Smooth muscle cell (in vitro differentiated cells): Measurements from ENCODE around the gene TMEM43. TPM values are rescaled to one million over a fixed set of nuclear protein-coding genes. Genes with fewer than 3 reads are reported as not detected.

ENCODE experiments used
- DNase-seq: peaks from one replicate; lab custom pipeline; 2025; ENCODE audit not compliant: unreplicated experiment; lab: John Stamatoyannopoulos, UW
- H2AFZ ChIP-seq: fragments of 200-600 bp; sonication (generic); 2 replicates; pipeline ENCODE4 v1.6.0; 2016; ENCODE audit warnings: antibody characterized with exemption, low read depth, mild to moderate bottlenecking
- H3F3A ChIP-seq: fragments of 200-600 bp; sonication (generic); 2 replicates; pipeline ENCODE4 v1.6.0; 2017; ENCODE audit warnings: antibody characterized with exemption, low read depth
- H3K27ac ChIP-seq: fragments of 200-600 bp; sonication (generic); 2 replicates; pipeline ENCODE4 v1.5.1; 2016; ENCODE audit warnings: low read depth, mild to moderate bottlenecking
- H3K27me3 ChIP-seq: fragments of 200-600 bp; sonication (generic); 2 replicates; pipeline ENCODE4 v1.6.1; 2016; ENCODE audit warnings: low read depth, mild to moderate bottlenecking
- H3K36me3 ChIP-seq: fragments of 200-600 bp; sonication (generic); 2 replicates; pipeline ENCODE4 v1.5.1; 2016; ENCODE audit warnings: low read depth
- H3K4me1 ChIP-seq: fragments of 200-600 bp; sonication (generic); 2 replicates; pipeline ENCODE4 v1.5.1; 2016; ENCODE audit warnings: low read depth
- H3K4me2 ChIP-seq: fragments of 200-600 bp; sonication (generic); 2 replicates; pipeline ENCODE4 v1.6.0; 2016; ENCODE audit warnings: mild to moderate bottlenecking
- H3K4me3 ChIP-seq: fragments of 200-600 bp; sonication (generic); 2 replicates; pipeline ENCODE4 v1.5.1; 2016; ENCODE audit warnings: mild to moderate bottlenecking
- H3K79me2 ChIP-seq: fragments of 200-600 bp; sonication (generic); 2 replicates; pipeline ENCODE4 v1.6.0; 2016; ENCODE audit warnings: low read depth, mild to moderate bottlenecking
- H3K9ac ChIP-seq: fragments of 200-600 bp; sonication (generic); 2 replicates; pipeline ENCODE4 v1.6.0; 2016; ENCODE audit warnings: low read depth
- H3K9me3 ChIP-seq: fragments of 200-600 bp; sonication (generic); replicated peaks from 2 replicates; pipeline ENCODE4 v1.5.1; 2016; ENCODE audit warnings: low read depth
- H4K20me1 ChIP-seq: fragments of 200-600 bp; sonication (generic); 2 replicates; pipeline ENCODE4 v1.6.0; 2016; ENCODE audit warnings: low read depth
- WGBS: methylation state at CpG from one replicate; pipeline ENCODE4 v1.1.7; 2016; ENCODE audit warnings: low lambda C conversion rate; 5-methylcytosine and 5-hydroxymethylcytosine counted together
- polyA plus RNA-seq: library from polyadenylated mRNA; unstranded; fragments of >200 nt; fragmentation: Nextera tagmentation; extraction: Ambion mirVana; gene quantifications from 2 replicates; pipeline ENCODE4 v1.2.1, GENCODE V29; 2016
- total RNA-seq: library from RNA; depleted of rRNA; stranded (reverse); fragments of >200 nt; gene quantifications from 2 replicates; pipeline ENCODE4 v1.2.3, GENCODE V29; 2014
- TF ChIP-seq, protein P1 (sequence below): fragments of 200-600 bp; sonication (generic); IDR thresholded peaks from 2 replicates; pipeline ENCODE4 v1.5.1; 2017; ENCODE audit warnings: borderline replicate concordance, mild to moderate bottlenecking, antibody characterized with exemption; ENCODE audit not compliant: insufficient read depth, poor library complexity, severe bottlenecking

The TMEM43 gene
- total and polyA plus RNA-seq, 2 experiments from 2014 or later = 60.1 to 81.1 TPM

DNA sequence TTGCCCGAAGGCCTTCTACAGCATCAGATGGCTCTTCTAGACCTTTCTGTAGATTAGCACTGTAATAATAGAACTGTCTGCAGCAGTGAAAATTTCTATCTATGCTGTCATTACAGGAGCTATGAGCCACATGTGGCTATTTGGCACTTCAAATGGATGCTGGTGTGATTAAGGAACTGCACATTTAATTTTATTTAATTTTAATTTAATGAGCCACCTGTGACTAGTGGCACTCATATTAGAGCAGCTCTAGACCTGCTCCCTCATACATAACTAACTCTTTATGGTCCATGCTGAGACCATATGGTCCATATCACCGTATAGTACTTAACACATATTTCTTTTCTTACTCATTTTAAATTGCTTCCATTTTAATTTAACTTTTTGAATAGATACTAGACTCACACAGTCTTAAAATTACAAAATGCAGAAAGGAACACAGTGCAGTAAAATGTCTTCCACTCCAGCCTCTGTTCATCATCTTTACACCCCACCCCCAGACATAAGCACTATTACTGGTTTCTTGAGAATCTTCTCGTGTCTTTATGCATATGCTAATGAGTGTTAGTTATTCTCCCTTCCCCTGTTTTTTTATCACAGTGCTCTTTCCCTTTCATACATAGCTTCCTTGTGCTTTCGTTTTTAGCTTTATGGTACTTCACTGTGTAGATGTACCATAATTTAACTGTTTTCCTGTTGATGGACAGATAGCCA, 63.3 kb downstream of the TMEM43 start:
- no peak overlapping the region for H3K9ac ChIP-seq
- WGBS = 77% methylated on average over 4 of the region's 4 CpGs
- H2AFZ ChIP-seq = no peak overlapping the region
- H3K79me2 ChIP-seq = peaks cover 33% of the 10 kb centered on the region
- TF ChIP-seq, protein P1, sequence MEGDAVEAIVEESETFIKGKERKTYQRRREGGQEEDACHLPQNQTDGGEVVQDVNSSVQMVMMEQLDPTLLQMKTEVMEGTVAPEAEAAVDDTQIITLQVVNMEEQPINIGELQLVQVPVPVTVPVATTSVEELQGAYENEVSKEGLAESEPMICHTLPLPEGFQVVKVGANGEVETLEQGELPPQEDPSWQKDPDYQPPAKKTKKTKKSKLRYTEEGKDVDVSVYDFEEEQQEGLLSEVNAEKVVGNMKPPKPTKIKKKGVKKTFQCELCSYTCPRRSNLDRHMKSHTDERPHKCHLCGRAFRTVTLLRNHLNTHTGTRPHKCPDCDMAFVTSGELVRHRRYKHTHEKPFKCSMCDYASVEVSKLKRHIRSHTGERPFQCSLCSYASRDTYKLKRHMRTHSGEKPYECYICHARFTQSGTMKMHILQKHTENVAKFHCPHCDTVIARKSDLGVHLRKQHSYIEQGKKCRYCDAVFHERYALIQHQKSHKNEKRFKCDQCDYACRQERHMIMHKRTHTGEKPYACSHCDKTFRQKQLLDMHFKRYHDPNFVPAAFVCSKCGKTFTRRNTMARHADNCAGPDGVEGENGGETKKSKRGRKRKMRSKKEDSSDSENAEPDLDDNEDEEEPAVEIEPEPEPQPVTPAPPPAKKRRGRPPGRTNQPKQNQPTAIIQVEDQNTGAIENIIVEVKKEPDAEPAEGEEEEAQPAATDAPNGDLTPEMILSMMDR = no peak
- no peak overlapping the region for H3K4me3 ChIP-seq
- DNase-seq = no peak
- peaks cover 27% of the 10 kb centered on the region for H4K20me1 ChIP-seq
- H3F3A ChIP-seq = no peaks in the 10 kb centered on the region
- H3K4me2 ChIP-seq = no peak overlapping the region
- H3K36me3 ChIP-seq = peaks cover 15% of the 10 kb centered on the region
- no peaks in the 10 kb centered on the region for H3K4me1 ChIP-seq
- no peaks in the 10 kb centered on the region for H3K9me3 ChIP-seq
- H3K27ac ChIP-seq = no peak overlapping the region
- no peaks in the 10 kb centered on the region for H3K27me3 ChIP-seq

Other genes starting within 250 kb of the TMEM43 start
- 0.18 and 0.58 TPM in 2 replicates for gene WNT7A, start 245.0 kb upstream of the TMEM43 start, total RNA-seq
- gene WNT7A, start 245.0 kb upstream of the TMEM43 start, polyA plus RNA-seq = 0.24 and 1.6 TPM in 2 replicates
- gene CHCHD4, start 182 bp upstream of the TMEM43 start, total RNA-seq = 8.7 and 11.2 TPM in 2 replicates
- 9.5 and 12.0 TPM in 2 replicates for gene CHCHD4, start 182 bp upstream of the TMEM43 start, polyA plus RNA-seq
- 20.9 and 31.1 TPM in 2 replicates for gene XPC, start 53.5 kb downstream of the TMEM43 start, total RNA-seq
- gene XPC, start 53.5 kb downstream of the TMEM43 start, polyA plus RNA-seq = 23.8 and 28.1 TPM in 2 replicates
- gene LSM3, start 53.8 kb downstream of the TMEM43 start, total RNA-seq = 18.3 and 22.6 TPM in 2 replicates
- gene LSM3, start 53.8 kb downstream of the TMEM43 start, polyA plus RNA-seq = 31.0 and 31.9 TPM in 2 replicates